GM06990 (cell line): ENCODE results near the gene ZMAT2.
"Not testable (repeated sequence)": the region's sequence is repeated elsewhere in the genome, so short reads cannot be mapped to it uniquely, and the experiment has no call there.

Experiments used
- DNase-seq: peaks from one replicate; pipeline ENCODE4 v3.0.0-alpha.2; 2011; ENCODE audit not compliant: insufficient read length; ENCODE audit errors: extremely low read depth
- H3K27me3 ChIP-seq: replicated peaks from 2 replicates; pipeline ENCODE4 v1.6.0; 2011; ENCODE audit warnings: low read length; ENCODE audit not compliant: control insufficient read depth, insufficient read depth
- H3K36me3 ChIP-seq: 2 replicates; pipeline ENCODE4 v1.5.1; 2011; ENCODE audit warnings: low read length; ENCODE audit not compliant: control insufficient read depth, insufficient read depth
- H3K4me3 ChIP-seq: replicated peaks from 2 replicates; pipeline ENCODE4 v1.5.1; 2011; ENCODE audit warnings: low read depth, mild to moderate bottlenecking, control low read depth, low read length
- TF ChIP-seq, protein P1 (sequence below): IDR thresholded peaks from 2 replicates; pipeline ENCODE4 v1.5.1; 2011; ENCODE audit warnings: low read length, control low read depth, mild to moderate bottlenecking, inconsistent platforms; ENCODE audit not compliant: insufficient read depth, poor library complexity, severe bottlenecking

ZMAT2 gene, protein sequence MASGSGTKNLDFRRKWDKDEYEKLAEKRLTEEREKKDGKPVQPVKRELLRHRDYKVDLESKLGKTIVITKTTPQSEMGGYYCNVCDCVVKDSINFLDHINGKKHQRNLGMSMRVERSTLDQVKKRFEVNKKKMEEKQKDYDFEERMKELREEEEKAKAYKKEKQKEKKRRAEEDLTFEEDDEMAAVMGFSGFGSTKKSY

DNA sequence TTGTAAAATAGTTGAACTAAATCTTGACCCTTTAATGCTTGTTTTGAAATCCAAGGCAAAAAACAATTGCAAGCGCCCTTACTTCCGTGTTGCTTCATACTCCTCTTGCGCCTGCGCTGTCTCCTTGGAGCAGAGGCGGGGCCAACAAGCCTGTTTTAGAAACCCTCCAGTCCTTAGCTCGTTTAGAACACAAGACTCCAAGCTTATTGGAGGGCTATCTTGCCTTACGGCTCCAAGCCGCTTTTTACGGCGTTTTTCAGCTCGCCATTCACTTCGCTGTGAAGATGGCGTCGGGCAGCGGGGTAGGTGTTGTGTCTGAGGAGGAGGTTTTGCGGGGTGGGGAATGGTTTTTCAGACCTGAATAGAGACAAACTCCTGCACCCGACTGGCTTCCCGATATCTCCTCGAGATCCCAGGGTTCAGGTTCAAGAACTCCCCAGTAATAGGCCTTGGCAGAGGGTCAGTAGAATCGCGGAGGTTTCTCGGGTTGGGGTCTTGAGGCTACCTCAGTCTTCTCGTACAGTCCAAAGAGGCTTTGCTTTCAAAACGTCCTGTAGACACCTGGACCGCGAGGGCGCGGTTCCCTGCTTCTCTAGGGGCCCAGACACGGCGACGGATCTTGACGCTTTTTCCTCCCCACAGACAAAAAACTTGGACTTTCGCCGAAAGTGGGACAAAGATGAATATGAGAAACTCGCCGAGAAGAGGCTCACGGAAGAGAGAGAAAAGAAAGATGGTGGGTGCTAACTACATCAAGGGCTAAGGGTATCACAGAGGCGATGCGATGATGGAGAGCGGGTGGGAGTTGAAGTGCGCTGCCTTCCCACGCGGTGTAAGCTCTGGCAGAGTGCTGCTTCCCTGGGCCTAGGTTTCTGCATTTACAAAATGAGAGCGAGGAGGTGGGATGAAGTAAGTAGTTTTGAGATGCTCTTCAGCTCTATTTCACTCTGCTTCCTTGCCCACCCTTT is at the start of gene ZMAT2:
TSS of gene ZMAT2 (plus strand) at position 271 of the 968 bp plus-strand sequence. CDS start at position 285, 14 bp downstream.
- Histone ChIP-seq H3K4me3 (peak within 1 kb of the TSS; percentile 98), H3K36me3 (peaks cover 31% of the 10 kb centered on the region)
- peak; percentile 78 for DNase-seq

DNA sequence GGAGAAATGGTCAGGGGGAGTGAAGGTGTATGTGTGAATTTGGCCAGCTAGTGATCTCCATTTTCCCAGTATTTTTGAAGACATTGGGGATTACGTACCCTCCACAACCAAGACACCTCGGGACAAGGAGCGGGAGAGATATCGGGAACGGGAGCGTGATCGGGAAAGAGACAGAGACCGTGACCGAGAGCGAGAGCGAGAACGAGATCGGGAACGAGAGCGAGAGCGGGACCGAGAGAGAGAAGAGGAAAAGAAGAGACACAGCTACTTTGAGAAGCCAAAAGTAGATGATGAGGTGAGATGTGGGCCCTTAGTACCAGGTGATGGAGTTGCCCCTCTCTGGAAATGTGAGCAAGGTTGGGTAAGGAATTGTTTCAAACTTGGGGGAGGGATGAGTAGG is 41.4 kb upstream of the ZMAT2 start:
- no peak for DNase-seq

More for the DNA sequence above, at the start of gene ZMAT2:
- H3K27me3 ChIP-seq: no peaks in the 10 kb centered on the region
- TF ChIP-seq, protein P1, sequence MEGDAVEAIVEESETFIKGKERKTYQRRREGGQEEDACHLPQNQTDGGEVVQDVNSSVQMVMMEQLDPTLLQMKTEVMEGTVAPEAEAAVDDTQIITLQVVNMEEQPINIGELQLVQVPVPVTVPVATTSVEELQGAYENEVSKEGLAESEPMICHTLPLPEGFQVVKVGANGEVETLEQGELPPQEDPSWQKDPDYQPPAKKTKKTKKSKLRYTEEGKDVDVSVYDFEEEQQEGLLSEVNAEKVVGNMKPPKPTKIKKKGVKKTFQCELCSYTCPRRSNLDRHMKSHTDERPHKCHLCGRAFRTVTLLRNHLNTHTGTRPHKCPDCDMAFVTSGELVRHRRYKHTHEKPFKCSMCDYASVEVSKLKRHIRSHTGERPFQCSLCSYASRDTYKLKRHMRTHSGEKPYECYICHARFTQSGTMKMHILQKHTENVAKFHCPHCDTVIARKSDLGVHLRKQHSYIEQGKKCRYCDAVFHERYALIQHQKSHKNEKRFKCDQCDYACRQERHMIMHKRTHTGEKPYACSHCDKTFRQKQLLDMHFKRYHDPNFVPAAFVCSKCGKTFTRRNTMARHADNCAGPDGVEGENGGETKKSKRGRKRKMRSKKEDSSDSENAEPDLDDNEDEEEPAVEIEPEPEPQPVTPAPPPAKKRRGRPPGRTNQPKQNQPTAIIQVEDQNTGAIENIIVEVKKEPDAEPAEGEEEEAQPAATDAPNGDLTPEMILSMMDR: no peak

DNA sequence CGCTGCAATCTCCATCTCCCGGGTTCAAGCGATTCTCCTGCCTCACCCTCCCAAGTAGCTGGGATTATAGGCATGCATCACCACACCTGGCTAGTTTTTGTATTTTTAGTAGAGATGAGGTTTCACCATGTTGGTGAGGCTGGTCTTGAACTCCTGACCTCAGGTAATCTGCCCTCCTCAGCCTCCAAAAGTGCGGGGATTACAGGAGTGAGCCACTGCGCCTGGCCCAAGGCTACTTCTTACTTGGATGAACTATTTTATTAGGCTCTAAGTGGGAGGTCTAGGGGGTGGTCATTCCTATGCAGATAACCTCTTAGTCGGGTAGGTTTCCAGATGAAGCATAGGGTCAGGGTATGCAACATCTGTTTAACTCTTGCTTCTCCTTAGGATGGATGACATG is 39.9 kb upstream of the ZMAT2 start:
- DNase-seq: not testable (repeated sequence)

More for the DNA sequence above, 41.4 kb upstream of the ZMAT2 start:
- H3K4me3 ChIP-seq: no peak overlapping the region
- TF ChIP-seq, protein P1: no peak
- H3K27me3 ChIP-seq: no peaks in the 10 kb centered on the region
- peaks cover 36% of the 10 kb centered on the region for H3K36me3 ChIP-seq

DNA sequence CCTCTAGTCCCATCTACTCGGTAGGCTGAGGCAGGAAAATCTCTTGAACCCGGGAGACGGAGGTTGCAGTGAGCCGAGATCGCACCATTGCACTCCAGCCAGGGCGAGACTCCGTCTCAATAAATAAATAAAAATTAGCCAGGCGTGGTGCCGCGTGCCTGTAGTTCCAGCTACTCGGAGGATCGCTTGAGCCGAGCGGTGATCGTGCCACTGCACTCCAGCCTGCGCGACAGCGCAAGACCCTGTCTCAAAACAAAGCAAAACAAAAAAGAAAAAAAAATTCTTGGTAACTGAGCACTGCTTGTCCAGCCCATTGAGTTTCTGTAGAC is 36.3 kb upstream of the ZMAT2 start:
- no peak for DNase-seq
- TF ChIP-seq, protein P1: no peak
- Histone ChIP-seq H3K36me3 (peaks cover 28% of the 10 kb centered on the region), H3K4me3 (peak overlapping the region; percentile 79), H3K27me3 (no peaks in the 10 kb centered on the region)

More for the DNA sequence above, 39.9 kb upstream of the ZMAT2 start:
- not testable (repeated sequence) for H3K27me3 ChIP-seq, H3K4me3 ChIP-seq
- H3K36me3 ChIP-seq: peaks cover 33% of the 10 kb centered on the region

DNA sequence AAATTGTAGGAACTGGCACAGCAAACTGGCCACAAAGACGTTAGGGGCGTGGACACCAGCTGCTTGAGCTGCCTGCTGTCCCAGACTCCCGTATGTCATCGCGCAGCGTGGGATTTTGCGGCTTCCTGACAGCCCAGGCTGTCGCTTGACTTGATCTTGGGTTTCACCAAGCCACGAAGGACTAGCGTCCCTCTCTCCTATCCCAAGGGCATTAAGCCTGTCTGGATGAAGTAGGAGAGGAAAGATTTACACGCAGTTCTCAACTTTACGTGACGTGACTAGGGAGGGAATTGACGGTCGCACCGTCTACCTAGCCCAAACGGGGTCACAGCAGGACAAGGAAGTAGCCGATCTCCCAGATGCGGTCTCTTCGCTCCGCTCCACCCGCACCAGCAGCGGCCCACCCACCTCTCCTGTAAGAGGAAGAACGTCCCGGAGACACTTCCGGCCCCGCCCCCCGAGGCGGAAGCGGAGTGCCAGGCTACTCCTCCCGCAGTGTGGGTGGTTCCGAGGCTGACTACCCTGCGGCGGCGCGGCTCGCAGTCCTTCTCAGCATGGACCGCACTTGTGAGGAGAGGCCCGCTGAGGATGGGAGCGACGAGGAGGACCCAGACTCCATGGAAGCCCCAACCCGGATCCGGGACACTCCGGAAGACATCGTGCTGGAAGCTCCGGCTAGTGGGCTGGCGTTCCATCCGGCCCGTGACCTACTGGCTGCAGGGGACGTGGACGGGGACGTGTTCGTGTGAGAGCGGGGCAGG is 35.7 kb upstream of the ZMAT2 start, which contains the start of gene WDR55:
TSS of gene WDR55 (plus strand) at position 546 of the 761 bp plus-strand sequence. CDS start at position 555, 9 bp downstream.
- DNase-seq: peak; percentile 92
- H3K36me3 ChIP-seq: peaks cover 31% of the 10 kb centered on the region
- no peaks in the 10 kb centered on the region for H3K27me3 ChIP-seq
- TF ChIP-seq, protein P1: no peak
- peak within 1 kb of the TSS; percentile 79 for H3K4me3 ChIP-seq

DNA sequence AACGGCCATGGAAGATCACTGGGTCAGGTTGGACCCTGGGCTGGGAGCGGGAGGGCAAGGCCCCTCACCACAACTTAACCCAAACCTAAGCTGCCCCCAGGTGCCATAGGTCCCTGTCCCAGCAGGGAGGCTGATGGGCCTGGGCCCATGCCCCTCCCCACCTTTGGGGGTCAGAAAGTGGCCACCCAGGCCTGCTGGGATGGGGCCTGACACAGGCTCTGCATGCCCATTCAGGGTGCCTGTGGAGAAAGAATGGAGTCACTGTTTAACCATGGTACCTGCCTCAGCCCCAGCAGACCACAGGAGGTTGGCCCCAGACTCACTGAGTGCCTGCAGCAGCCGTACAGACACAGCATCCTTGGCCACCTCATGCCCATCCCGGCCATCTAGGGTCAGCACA is 29.2 kb upstream of the ZMAT2 start:
- peaks cover 39% of the 10 kb centered on the region for H3K36me3 ChIP-seq
- not testable (repeated sequence) for H3K27me3 ChIP-seq, DNase-seq, H3K4me3 ChIP-seq
